Testis (tissue), 3 donors: Measurements from ENCODE around the gene SIK3. TPM values are rescaled to one million over a fixed set of nuclear protein-coding genes. Genes with fewer than 3 reads are reported as not detected.

Experiments
- DNase-seq: peaks from one replicate; pipeline ENCODE4 v3.0.0-alpha.2; 2019
- H3K27ac ChIP-seq, 2 donors: fragments of 200-600 bp; sonication (generic); one replicate each; pipeline ENCODE4 v1.5.1; 2019
- H3K27me3 ChIP-seq: fragments of 200-600 bp; sonication (generic); one replicate; pipeline ENCODE4 v1.5.1; 2019
- H3K36me3 ChIP-seq: fragments of 200-600 bp; sonication (generic); one replicate; pipeline ENCODE4 v1.5.1; 2017; ENCODE audit warnings: low read depth; ENCODE audit errors: missing control alignments
- H3K4me1 ChIP-seq: fragments of 200-600 bp; sonication (generic); one replicate; pipeline ENCODE4 v1.5.1; 2019
- H3K4me3 ChIP-seq, 2 donors: fragments of 200-600 bp; sonication (generic); one replicate each; pipeline ENCODE4 v1.5.1; 2017 to 2019
- H3K9me3 ChIP-seq: fragments of 200-600 bp; sonication (generic); one replicate; pipeline ENCODE4 v1.5.1; 2017
- POLR2A ChIP-seq: fragments of 450-650 bp; IDR thresholded peaks from one replicate; pipeline ENCODE4 v1.6.1; 2017; ENCODE audit warnings: antibody characterized with exemption, mild to moderate bottlenecking, moderate library complexity
- WGBS, 2 donors: methylation state at CpG; one replicate each; pipeline ENCODE4 v1.1.5; 2018; 5-methylcytosine and 5-hydroxymethylcytosine counted together
- intact Hi-C: fragments of 100-400 bp; cut with DNase I; formaldehyde crosslinking; loops from one replicate; pipeline ENCODE4 v1.15.1; 2023; ENCODE audit warnings: low total_unique reads
- polyA plus RNA-seq: library from polyadenylated mRNA; stranded (reverse); fragments of 350-450 nt; fragmentation: Illumina TruSeq; extraction: RNeasy Lipid Tissue Mini Kit (QIAGEN cat#74804); gene quantifications from one replicate; pipeline ENCODE4 v1.2.3, GENCODE V29; 2014; ENCODE audit warnings: low read depth, low replicate concordance; ENCODE audit not compliant: insufficient read depth
- total RNA-seq, 2 donors: library from RNA; depleted of rRNA; stranded (reverse); fragments of >200 nt; gene quantifications; one replicate each; pipeline ENCODE4 v1.2.3, GENCODE V29; 2016
- TF ChIP-seq, protein P1 (sequence below), 3 experiments: fragments of 450-650 bp in 2 of 3; fragments of 200-600 bp in 1 of 3; sonication (generic) in 1 of 3; IDR thresholded peaks; one replicate each; pipeline ENCODE4 v1.5.1; 2016 to 2019; ENCODE audit warnings: antibody characterized with exemption in 3 of 3, mild to moderate bottlenecking in 2 of 3, moderate library complexity in 1 of 3

The SIK3 gene
- total and polyA plus RNA-seq, 3 donors from 2014 or later, result 112 to 125 (median 123) TPM

DNA sequence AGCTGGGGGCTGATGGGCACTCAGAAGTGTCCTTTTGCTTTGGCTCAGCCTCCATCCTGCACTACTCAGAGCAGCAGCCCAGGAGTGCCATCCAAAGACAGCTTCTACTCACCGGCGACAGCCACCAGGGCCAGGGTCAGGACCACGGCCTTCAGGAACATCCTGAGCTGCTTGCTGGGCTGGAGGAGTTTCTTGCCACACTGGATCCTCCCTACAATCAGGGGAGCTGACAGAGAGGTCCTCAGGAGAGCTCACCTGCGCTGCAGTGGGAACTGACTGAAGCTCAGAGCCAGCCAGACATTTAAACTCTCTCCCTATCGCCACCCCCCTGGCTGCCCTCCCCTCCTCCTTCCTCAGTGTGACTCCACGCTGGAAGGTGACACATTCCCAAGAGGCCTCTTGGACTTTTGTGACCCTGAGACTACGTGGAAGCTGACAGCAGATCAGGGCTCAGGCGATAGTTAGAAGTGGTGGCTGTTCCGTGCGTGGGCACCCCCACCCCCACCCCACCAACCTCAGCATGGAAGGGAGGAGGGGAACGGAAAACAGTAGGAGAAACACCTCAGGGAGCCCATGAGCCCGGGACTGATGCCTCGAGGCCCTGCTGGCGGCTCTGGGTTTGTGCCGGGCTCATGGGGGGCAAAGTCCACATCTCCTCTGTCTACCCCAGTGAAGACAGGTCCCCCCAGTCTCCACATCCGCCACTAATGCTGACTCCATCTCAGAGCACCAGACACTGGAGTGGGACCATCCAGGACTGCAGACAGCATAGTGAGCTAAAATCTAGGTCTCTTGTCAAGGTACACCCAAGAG, 275.0 kb downstream of the SIK3 start, which contains the start of gene APOA4:
Gene APOA4 (minus strand): TSS at position 274 of the 813 bp plus-strand sequence. CDS start 113 bp downstream, at position 161.
- 83 to 92% methylated on average over 9 to 16 of the region's 16 CpGs for WGBS, 2 donors
- H3K27ac ChIP-seq, result no peak within 1 kb of the TSS
- intact Hi-C loops, result no loop called here
- H3K4me3 ChIP-seq, result no peak within 1 kb of the TSS
- no peaks in the 10 kb centered on the region for H3K27me3 ChIP-seq
- no peaks in the 10 kb centered on the region for H3K9me3 ChIP-seq
- TF ChIP-seq, protein P1, sequence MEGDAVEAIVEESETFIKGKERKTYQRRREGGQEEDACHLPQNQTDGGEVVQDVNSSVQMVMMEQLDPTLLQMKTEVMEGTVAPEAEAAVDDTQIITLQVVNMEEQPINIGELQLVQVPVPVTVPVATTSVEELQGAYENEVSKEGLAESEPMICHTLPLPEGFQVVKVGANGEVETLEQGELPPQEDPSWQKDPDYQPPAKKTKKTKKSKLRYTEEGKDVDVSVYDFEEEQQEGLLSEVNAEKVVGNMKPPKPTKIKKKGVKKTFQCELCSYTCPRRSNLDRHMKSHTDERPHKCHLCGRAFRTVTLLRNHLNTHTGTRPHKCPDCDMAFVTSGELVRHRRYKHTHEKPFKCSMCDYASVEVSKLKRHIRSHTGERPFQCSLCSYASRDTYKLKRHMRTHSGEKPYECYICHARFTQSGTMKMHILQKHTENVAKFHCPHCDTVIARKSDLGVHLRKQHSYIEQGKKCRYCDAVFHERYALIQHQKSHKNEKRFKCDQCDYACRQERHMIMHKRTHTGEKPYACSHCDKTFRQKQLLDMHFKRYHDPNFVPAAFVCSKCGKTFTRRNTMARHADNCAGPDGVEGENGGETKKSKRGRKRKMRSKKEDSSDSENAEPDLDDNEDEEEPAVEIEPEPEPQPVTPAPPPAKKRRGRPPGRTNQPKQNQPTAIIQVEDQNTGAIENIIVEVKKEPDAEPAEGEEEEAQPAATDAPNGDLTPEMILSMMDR (IDR thresholded peaks at IDR 0.05), result no peak
- no peak for TF ChIP-seq POLR2A
- peak; percentile 8 for DNase-seq
- no peaks in the 10 kb centered on the region for H3K36me3 ChIP-seq
- H3K4me1 ChIP-seq, result no peaks in the 10 kb centered on the region

DNA sequence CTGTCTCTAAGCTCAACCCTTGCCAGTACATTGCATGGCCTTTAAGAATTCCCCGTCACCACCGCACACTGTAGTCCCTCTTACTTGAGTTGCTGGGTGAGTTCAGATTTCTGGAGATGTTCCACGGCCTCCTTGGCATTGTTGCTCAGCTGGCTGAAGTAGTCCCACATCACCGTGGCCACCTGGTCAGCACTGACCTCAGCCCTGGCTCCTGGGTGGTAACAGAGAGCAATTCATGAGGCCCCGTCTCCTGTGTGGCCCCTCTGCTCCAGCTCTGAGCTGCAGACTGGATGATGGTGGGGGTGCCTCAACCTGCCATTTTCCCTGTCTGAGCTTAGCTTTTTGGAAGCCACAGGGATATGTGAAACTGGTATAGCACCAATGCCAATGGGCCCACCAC, 275.7 kb downstream of the SIK3 start:
- H3K4me1 ChIP-seq, result no peaks in the 10 kb centered on the region
- DNase-seq, result no peak
- no peaks in the 10 kb centered on the region for H3K27me3 ChIP-seq
- H3K27ac ChIP-seq, result no peak overlapping the region
- no peaks in the 10 kb centered on the region for H3K9me3 ChIP-seq
- H3K36me3 ChIP-seq, result no peaks in the 10 kb centered on the region
- no peak for TF ChIP-seq POLR2A
- TF ChIP-seq, protein P1 (IDR thresholded peaks at IDR 0.05), result no peak
- no peak overlapping the region for H3K4me3 ChIP-seq
- intact Hi-C loops, result no loop called here
- 77 to 83% methylated on average over 4 to 5 of the region's 5 CpGs for WGBS, 2 donors

DNA sequence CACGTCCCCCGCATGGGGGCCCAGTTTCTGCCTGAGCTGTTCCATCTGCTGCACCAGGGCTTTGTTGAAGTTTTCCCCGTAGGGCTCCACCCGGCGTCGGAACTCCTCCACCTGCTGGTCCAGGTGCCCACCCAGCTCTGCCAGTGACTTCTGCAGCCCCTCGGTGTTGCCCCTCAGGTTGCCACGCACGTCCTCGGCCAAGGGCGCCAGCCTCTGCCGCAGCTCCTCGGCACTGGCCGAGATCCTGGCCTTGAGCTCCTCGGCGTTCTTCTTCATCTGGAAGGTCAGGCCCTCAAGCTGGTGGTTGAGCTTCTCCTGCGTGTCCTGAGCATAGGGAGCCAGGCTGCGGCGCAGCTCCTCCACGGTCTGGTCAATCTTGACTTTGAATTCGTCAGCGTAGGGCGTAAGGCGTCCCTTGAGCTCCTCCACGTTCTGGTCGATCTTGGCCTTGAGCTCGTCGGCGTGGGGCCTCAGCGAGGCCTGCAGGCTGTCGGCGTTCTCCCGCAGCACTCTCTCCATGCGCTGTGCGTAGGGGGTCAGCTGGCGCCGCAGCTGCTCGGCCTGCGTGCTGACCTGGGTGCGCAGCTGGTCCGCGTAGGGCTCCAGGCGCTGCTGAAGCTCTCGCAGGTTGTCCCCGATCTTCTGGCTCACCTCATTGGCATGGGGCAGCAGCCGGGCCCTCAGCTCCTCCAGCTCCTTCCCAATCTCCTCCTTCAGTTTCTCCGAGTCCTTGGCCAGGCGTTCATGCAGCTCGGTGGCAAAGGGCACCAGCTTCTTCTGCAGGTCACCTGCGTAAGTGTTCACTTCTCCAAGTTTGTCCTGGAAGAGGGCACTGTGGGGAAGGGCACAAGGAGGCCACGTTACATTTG, 276.9 kb downstream of the SIK3 start:
- Histone ChIP-seq H3K9me3 (no peaks in the 10 kb centered on the region), H3K36me3 (no peaks in the 10 kb centered on the region), H3K4me3 (no peak overlapping the region), H3K27ac (no peak overlapping the region), H3K4me1 (no peaks in the 10 kb centered on the region), H3K27me3 (no peaks in the 10 kb centered on the region)
- TF ChIP-seq POLR2A, result no peak
- TF ChIP-seq, protein P1 (IDR thresholded peaks at IDR 0.05), result no peak
- intact Hi-C loops, result no loop called here
- no peak for DNase-seq
- 92 to 95% methylated on average over 32 to 51 of the region's 51 CpGs for WGBS, 2 donors

DNA sequence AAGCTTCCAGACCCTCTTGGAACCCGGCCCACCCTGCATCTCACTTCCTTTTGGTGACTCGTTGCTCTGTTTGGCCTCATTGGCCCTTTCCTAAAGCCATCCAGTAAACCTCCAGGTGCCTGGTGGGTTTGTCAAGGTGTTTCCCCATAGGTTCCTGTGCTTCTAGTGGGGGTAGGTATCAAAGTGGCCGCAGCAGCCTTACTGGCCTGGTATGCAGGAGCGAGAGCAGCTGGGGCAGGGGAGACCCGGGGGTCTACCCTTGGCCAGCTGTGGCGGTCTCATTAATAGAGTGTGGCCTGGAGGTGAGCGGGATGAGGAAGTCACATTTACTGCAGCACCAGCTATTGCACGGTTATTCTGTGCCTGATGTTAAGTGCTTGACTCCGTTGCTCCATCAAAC, 279.2 kb downstream of the SIK3 start:
- intact Hi-C loops, result no loop called here
- DNase-seq, result no peak
- WGBS, 2 donors, result 91 to 97% methylated on average over 9 of the region's 9 CpGs

More for the DNA sequence above, 279.2 kb downstream of the SIK3 start:
- Histone ChIP-seq H3K4me3 (no peak overlapping the region), H3K27ac (no peak overlapping the region), H3K9me3 (no peaks in the 10 kb centered on the region), H3K36me3 (no peaks in the 10 kb centered on the region), H3K4me1 (no peaks in the 10 kb centered on the region), H3K27me3 (no peaks in the 10 kb centered on the region)
- TF ChIP-seq POLR2A, result no peak
- TF ChIP-seq, protein P1 (IDR thresholded peaks at IDR 0.05), result no peak
